ENCODE data around the gene BDP1.
A peak's percentile ranks its signal among the peaks of the same experiment; 100 is the strongest.
"Not testable (repeated sequence)": the region's sequence is repeated elsewhere in the genome, so short reads cannot be mapped to it uniquely, and the experiment has no call there.

BDP1 gene

DNA sequence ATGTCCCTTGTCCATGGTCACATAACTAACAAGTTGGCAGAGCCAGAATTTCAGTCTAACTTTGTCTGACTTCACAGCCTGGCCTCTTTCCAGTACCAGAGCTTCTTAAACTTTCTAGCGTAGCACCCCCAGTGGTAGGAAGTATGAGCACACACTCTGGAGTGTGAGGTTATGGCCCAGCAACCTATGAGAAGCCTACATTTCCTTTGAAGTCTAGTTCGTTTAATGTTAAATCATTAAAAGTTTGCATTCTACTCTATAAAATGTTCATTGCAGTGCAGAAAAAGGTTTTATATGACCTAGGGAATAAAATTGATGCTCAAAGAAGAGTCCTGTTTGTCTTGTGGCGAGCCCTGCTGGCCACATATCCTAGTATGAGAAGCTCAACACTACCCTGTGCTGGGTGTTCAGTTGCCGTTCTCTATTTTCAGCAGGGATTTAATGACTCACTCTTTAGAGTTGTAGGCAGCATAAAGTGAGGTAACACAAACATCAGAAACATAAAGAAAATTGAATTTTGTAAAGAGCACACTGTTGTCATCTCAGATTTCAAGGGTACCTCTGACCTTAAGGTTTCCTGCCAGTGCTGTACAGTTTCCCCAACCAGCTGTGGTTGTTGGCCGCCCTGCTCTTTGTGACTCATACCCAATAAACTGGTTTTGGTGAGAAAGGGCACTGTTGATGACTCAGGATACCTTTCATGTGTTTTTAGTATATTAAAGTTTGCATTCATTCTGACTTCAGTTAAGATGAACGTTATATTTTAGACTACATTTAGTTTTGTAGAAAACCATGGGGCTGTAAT lies 146.0 kb downstream of the BDP1 start:
- FAIRE-seq (peak; percentile 69), DNase-seq (ENCODE audit: extremely low spot score, insufficient read length, low read depth) (no peak)

DNA sequence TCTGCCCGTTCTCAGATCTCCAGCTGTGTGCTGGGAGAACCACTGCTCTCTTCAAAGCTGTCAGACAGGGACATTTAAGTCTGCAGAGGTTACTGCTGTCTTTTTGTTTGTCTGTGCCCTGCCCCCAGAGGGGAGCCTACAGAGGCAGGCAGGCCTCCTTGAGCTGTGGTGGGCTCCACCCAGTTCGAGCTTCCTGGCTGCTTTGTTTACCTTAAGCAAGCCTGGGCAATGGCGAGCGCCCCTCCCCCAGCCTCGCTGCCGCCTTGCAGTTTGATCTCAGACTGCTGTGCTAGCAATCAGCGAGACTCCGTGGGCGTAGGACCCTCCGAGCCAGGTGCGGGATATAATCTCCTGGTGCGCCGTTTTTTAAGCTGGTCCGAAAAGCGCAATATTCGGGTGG lies 154.5 kb downstream of the BDP1 start:
- DNase-seq (ENCODE audit: extremely low spot score, insufficient read length, low read depth); FAIRE-seq: not testable (repeated sequence)

DNA sequence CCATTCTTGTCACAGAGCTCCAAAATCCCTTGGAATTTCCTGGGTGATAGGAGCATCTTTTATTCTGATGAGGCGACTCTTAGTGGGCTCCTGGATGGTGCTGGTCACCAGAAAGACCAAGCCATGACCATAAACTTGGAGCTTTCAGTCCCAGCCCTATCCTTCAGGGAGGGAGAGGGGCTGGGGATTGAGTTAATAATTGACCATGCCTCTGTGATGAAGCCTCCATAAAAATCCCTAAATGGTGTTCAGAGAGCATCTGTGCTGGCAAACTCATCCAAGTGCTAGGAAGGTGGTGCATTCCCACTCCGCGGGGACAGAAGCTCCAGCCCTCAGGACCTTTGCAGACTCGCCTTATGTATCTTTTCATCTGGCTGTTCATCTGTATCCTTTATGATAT lies 160.4 kb downstream of the BDP1 start:
- FAIRE-seq = no peak
- DNase-seq (ENCODE audit: extremely low spot score, insufficient read length, low read depth) = no peak
